GM10266 (cell line): ENCODE measurements around the gene VNN1.

Source experiments
- DNase-seq: peaks from one replicate; pipeline ENCODE4 v3.0.0; 2012; ENCODE audit errors: extremely low spot score
- CTCF ChIP-seq: IDR thresholded peaks from 2 replicates; pipeline ENCODE4 v1.5.1; 2012; ENCODE audit warnings: mild to moderate bottlenecking, low read depth; ENCODE audit not compliant: control insufficient read depth, insufficient read depth; ENCODE audit errors: missing control alignments

The VNN1 gene

GRCh38 chr6:132734694-132735236 is 20.9 kb upstream of the VNN1 start:
- DNase-seq, result no peak
- TF ChIP-seq CTCF, result no peak

GRCh38 chr6:132733814-132734213 is 20.0 kb upstream of the VNN1 start:
- no peak for DNase-seq
- no peak for TF ChIP-seq CTCF

GRCh38 chr6:132733283-132733682 is 19.4 kb upstream of the VNN1 start:
- TF ChIP-seq CTCF, result no peak
- no peak for DNase-seq

GRCh38 chr6:132731086-132731485 is 17.2 kb upstream of the VNN1 start:
- DNase-seq, result no peak
- TF ChIP-seq CTCF, result no peak

GRCh38 chr6:132730560-132730959 is 16.7 kb upstream of the VNN1 start:
- TF ChIP-seq CTCF, result no peak
- DNase-seq, result no peak

- DNase-seq, result no peak
- no peak for TF ChIP-seq CTCF
These were observed 14.8 kb upstream of the VNN1 start for GRCh38 chr6:132728616-132729015.

GRCh38 chr6:132726608-132726975 is 12.7 kb upstream of the VNN1 start:
- no peak for DNase-seq
- no peak for TF ChIP-seq CTCF
